ENCODE measurements around the gene SSTR3.
A peak's percentile ranks its signal among the peaks of the same experiment; 100 is the strongest.
"Not testable (repeated sequence)": the region's sequence is repeated elsewhere in the genome, so short reads cannot be mapped to it uniquely, and the experiment has no call there.

SSTR3 gene

GRCh38 chr22:37178350-37179125 lies 33.7 kb downstream of the SSTR3 start:
- no peak for DNase-seq

DNA sequence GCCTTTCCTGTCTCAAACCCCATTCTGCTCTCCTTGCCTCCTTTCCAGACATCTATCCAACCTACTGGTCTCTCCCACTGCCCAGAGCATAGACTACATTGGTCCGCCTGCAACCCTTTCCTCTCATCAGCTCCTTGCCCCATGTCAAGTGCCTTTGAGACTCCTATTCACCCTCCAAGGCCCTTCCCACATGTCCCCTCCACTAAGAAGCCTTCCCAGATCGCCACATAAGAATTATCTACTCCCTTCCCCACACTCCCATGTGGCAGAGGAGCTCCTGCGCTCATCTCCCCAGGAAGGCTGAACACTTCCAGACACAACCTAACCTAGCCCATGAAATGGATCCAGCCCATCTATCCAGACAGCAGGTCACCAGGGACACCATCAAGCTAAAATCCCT lies 34.5 kb downstream of the SSTR3 start:
- no peak for DNase-seq

DNA sequence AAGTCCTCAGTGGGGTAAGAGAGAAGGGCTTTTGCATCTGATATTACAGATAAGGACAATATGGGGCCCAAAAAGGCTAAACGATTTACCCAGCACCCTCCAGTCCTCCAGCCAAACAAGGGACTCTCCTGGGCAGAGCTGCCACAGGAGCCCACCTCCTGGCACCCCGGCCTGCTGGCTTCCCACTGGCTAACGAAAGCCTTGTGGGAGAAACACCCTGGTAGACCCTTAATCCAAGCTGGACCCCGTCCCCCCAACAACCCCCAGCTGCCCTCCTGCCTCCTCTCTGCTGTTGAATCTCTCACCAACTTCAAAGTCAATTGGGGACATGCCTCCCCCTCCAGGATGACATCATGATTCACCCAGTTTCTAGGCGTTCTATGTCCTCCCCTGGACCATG lies 35.1 kb downstream of the SSTR3 start:
- no peak for DNase-seq

DNA sequence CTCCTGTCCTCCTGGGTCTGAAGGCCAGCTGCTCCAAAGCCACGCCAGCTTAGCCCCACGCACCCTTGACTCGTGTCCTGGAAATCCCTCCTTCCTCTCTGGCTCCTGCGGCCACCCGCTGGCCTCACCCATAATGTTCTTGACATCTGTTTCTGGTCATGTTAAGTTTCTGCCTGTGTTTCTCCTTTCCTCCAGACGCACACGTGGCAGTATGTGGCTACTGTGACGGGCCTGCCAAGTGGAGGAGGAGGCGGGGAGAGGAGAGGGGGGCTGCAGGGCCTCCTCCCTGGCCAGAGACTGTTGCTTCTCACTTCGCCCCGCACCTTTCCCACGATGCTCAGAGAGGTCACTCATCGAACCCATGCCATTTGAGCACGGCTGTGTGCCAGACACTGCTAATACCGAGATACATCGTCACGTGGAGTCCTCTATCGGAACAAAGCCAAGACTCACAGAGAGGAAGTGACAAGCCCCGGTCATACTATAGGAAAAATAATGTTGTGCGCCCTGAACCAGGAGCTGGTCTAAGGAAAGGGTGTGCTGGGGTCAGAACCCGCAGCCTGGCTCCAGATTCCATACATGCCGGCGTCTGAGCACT lies 35.7 kb downstream of the SSTR3 start:
- DNase-seq = no peak

DNA sequence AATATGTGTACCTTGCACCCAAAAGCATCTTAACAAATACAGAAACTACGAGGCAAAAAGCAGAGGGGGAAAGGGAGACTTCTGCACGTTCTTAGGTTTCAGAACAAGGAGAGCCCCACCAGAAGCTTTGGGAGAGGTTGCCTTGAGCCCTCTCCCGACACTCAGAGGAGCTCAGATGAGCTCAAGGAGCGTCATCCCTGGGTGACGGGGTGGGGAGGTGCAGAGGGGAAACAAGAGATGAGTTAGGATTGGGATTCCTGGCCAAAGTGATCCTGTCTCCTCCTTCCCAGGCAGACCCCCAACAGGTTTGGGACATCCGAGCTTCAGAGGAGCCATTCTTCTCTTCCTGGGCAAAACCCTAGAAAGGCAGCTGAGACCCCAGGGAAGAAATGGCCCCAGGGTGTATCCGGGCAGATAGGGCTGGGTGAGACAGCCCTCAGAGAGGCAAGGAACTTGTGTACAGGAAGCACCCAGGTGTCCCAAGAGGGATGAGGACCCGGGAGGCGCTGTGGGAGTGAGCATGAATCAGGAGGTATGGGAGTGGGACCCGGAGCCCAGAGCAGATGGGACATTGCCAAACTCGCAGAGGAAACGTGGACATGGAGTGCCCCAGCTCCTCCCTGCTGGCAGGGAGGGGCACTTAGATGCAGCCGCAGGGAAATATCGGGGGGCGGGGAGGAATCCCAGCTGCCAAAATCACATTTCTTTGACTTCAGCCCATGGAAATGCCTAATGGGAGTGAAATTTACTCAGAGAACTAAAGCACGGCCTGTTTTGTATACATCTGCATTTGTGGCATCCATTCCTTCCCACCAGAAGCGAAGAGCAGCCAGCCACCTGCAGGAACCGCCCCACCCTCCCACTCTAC lies 36.6 kb downstream of the SSTR3 start:
- no peak for DNase-seq

- DNase-seq = no peak
These were observed 37.3 kb downstream of the SSTR3 start for GRCh38 chr22:37174964-37175363.

DNA sequence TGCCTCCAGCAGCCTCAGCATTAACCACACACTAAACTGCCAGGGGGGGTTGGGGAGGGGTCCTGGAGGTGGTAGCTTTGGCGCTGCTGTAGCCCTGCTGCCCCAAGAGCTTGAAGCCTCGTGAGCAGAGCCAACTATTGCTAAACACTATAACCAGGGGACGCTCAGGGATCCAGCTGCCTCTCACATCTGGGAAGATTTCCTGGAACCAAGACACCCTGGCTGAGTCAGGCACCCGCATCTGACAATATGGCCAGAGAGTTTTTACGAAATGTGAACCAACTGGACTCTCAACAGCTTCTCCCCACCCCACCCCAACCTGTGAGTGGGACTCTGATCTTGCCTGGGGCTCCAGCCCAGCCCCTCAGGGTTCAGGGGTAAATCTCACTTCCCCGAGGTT lies 38.6 kb downstream of the SSTR3 start:
- DNase-seq = no peak

DNA sequence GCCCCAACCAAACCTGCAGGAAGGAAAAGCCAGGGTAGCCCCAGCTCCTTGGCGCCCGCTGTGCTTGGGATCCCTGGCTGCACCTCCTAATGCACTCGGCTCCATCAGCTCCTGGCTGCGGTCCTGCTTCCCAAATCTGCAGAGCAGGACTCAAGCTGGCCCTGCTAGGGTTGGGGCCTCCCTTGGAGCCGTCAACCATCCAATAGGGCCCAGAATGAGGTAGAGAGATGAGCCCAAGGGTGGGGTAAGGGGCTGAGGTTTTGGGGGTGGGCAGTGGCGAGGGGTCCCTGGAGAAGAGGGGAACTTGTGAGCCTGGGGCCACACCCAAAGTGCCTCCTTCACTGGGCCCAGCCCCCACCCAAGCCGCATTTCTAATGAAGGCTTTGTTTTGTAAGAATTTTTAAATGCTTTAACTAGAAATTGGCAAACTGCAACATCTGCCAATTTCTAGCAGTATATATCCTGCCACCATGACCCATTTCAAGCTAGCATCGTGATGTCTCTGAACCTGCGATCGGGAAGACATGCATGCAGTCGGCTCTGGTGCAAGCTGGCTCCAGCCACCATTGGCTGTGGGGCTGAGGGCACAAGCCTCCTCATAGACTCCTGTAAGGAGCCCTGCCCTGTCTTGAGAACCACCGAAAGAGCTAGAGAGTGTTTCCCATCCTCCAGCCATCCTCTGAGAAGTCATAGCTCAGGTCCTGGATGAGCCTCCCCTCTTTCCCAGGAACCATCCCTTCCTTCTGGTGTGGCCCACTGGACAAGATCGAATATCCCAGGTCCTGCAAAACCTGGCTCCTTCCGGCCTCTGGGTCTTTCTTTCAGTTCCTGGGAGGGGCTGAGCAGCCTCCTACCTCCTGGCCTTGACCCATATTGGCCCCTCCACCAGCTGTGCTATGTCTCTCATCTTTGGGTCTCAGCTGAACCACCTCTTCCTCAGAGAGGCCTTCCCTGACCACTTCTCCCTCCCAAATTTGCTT lies 39.7 kb downstream of the SSTR3 start:
- DNase-seq = no peak

GRCh38 chr22:37171662-37172061 lies 40.6 kb downstream of the SSTR3 start:
- DNase-seq = no peak

DNA sequence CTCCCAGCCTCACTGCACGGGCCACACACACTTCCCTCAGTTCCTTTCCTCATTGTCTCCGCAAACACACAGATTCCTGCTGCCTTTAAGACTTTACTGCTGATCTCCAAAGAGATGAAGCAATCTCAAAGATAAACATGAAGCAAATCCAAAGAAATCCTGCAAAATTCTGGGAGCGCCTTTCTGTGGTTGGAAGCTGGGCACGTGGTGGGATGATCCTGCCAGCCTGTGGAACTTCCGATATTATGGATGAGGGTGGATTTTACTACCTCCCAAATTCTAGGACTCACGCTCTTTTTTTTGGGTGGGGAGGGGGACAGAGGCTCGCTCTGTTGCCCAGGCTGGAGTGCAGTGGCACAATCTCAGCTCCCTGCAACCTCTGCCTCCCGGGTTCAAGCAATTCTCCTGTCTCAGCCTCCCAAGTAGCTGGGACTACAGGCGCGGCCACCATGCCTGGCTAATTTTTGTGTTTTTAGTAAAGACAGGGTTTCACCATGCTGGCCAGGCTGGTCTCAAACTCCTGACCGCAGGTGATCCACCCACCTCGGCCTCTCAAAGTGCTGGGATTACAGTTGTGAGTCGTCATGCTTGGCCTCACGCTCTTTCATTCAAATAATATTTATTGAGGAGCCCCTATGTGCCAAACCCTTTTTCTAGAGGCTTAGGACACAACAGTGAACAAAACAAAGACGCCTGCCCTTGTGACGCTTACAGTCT lies 41.4 kb downstream of the SSTR3 start:
- not testable (repeated sequence) for DNase-seq

DNA sequence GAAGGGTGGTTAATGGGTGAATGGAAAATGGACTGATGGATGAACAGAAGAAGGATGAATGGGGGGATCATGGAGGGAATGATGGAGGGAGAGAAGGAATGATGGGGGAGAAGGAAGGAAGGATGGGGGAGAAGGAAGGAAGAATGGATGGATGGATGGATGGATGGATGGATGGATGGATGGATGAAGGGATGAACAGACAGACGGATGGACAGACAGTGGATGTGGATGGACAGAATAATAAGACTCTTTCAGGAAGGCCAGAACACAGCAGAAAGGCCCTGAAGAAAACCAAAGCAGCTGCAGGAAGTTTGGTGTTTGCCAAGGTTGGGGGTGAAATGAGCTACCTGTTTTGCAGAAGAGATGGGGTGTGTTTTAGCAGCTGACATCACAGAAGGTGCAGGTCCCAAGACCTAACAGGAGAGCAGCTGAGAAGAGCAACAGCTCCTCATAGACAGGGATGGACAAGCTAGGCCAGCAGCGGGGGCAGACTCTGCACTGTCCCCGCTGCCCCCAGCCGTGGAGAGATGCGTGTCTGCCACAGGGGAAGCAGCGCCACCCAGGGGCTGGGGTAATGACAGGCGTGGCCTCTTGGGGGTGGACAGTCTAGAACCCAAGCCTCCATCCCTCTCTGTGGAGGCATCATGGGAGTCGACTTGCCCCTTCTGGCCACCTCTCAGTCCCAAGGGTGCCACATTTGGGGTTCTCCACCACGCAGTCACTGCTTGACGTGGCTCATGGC lies 42.2 kb downstream of the SSTR3 start:
- DNase-seq = no peak

DNA sequence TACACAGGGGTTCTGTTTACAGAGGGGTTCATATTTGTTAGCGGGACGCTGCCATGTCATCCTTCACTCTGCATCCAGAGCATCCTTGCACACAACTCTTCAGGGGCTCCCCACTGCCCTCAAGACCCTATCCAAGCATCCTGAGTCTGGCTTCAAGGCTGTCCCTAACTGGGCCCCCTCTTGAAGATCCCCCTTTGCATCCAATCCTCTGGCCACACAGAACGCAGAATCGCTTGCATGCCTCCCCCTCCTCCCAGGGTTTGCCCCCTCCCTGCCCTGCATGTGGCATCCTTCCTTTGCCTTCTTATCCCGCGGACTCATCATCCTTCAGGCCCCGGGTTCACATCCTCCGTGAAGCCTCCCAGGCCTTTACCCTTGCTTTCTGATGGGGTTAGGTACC lies 42.9 kb downstream of the SSTR3 start:
- no peak for DNase-seq

- no peak for DNase-seq
These were observed 44.2 kb downstream of the SSTR3 start for GRCh38 chr22:37167981-37168647.

- no peak for DNase-seq
These were observed 44.9 kb downstream of the SSTR3 start for GRCh38 chr22:37167176-37167980.

- DNase-seq = peak; percentile 92 to 93
These were observed 45.6 kb downstream of the SSTR3 start for GRCh38 chr22:37166675-37167066.

- DNase-seq = no peak
These were observed 46.2 kb downstream of the SSTR3 start for GRCh38 chr22:37165940-37166674.

DNA sequence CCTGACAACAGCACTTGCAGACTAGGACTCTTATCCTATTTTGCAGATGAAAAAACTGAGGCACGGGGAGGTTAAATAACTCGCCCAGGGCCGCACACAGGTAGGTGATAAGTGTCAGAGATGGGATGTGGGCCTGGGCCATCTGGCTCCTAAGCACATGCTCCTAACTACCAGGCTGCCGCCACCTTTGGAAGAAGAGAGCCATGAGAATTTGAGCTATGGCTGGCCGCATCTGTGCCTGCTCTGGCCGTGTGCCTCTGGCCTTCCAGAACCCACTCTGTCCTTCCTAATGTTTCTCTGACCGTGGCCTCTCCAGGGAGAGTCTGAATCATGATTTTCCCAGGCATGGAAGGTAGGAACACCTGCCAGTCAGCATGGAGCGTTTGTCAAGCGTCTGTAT lies 47.2 kb downstream of the SSTR3 start:
- no peak for DNase-seq

DNA sequence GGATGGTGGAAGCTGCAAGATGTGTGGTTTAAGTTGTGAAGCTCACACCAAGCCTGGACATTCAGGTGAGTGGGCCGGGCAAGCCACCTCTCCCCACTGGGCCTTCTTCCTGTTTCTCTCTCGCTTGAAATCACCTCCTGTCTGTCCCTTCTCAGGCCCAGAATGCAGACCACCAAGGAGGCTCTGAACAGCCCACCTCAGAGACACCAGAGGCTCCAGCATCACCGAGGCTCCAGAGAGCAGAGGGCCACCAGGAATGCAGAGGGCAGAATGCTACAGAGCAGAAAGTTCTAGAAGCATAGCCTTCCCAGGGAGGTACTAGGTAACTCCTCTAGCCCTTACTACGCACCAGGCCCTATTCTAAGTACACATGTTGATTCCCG lies 47.8 kb downstream of the SSTR3 start:
- DNase-seq = no peak
